ENCODE results near the gene FOXE1.

Gene FOXE1

DNA sequence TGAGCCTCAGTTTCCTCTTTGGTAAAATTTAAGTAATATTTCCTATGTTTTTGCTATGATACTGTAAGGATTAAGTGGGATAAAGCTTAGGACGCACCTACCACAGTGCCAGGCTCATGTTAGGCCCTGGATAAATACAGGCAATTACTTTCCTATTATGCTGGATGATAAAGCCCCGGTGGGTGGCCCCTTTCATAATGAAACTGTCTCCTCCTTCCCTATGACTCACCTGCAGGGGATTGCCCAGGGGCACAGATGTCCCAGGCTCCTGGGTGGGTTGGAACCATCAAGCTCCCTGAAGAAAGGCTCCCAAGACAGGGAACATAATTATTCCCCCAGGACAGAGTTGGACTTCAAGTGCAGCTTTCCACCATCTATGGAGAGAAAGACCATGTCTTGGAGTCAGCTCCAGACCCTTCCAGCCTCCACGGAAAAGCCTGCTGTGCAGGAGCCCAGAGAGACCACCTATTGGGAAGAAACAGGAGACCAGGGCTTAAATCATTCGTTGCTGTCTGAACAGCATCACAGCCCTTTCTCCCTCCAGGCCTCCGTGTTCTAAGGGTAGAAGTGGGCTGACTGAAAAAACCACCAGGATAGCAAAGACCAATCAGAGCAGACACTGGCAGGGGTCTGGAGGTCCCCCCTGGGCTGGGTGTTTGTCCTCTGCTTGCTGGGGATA lies 43.2 kb upstream of the FOXE1 start:
- TF ChIP-seq YY1 (IDR thresholded peaks at IDR 0.05; ENCODE audit: low read depth), result no peak
- TF ChIP-seq TAF1 (IDR thresholded peaks at IDR 0.05; ENCODE audit: low read depth), result no peak
- TF ChIP-seq, protein P1, sequence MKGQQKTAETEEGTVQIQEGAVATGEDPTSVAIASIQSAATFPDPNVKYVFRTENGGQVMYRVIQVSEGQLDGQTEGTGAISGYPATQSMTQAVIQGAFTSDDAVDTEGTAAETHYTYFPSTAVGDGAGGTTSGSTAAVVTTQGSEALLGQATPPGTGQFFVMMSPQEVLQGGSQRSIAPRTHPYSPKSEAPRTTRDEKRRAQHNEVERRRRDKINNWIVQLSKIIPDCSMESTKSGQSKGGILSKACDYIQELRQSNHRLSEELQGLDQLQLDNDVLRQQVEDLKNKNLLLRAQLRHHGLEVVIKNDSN (IDR thresholded peaks at IDR 0.05), result no peak
- TF ChIP-seq RAD21 (IDR thresholded peaks at IDR 0.05; ENCODE audit: low read depth), result no peak
- TF ChIP-seq MAX (IDR thresholded peaks at IDR 0.05), result no peak
- TF ChIP-seq ZBTB7A (IDR thresholded peaks at IDR 0.05; ENCODE audit: low read depth), result no peak
- no peak for TF ChIP-seq CEBPB (IDR thresholded peaks at IDR 0.05)
- no peak for TF ChIP-seq TCF12 (IDR thresholded peaks at IDR 0.05; ENCODE audit: low read depth)
- TF ChIP-seq EGR1 (IDR thresholded peaks at IDR 0.05), result no peak
- TF ChIP-seq REST (IDR thresholded peaks at IDR 0.05; ENCODE audit: low read depth), result no peak
- no peak for TF ChIP-seq NFIC (IDR thresholded peaks at IDR 0.05)
- no peak for TF ChIP-seq CREB1 (IDR thresholded peaks at IDR 0.05; ENCODE audit: low read depth)

- TF ChIP-seq RAD21 (IDR thresholded peaks at IDR 0.05; ENCODE audit: low read depth) (no peak), FOXM1 (IDR thresholded peaks at IDR 0.05; ENCODE audit: borderline replicate concordance, low read depth) (no peak), EGR1 (IDR thresholded peaks at IDR 0.05) (no peak), MAX (IDR thresholded peaks at IDR 0.05) (no peak), TCF12 (IDR thresholded peaks at IDR 0.05; ENCODE audit: low read depth) (no peak), ZBTB7A (IDR thresholded peaks at IDR 0.05; ENCODE audit: low read depth) (no peak), YY1 (IDR thresholded peaks at IDR 0.05; ENCODE audit: low read depth) (no peak), TEAD4 (IDR thresholded peaks at IDR 0.05) (no peak), TAF1 (IDR thresholded peaks at IDR 0.05; ENCODE audit: low read depth) (no peak), NFIC (IDR thresholded peaks at IDR 0.05) (no peak)
- TF ChIP-seq, protein P1 (IDR thresholded peaks at IDR 0.05), result no peak
Observed at GRCh38 chr9:97811533-97812246, 41.3 kb upstream of the FOXE1 start.

GRCh38 chr9:97812247-97812543 lies 40.8 kb upstream of the FOXE1 start:
- no peak for TF ChIP-seq EP300 (IDR thresholded peaks at IDR 0.05; ENCODE audit: borderline replicate concordance)
- TF ChIP-seq MAX (IDR thresholded peaks at IDR 0.05), result no peak
- no peak for TF ChIP-seq TCF12 (IDR thresholded peaks at IDR 0.05; ENCODE audit: low read depth)
- no peak for TF ChIP-seq CREB1 (IDR thresholded peaks at IDR 0.05; ENCODE audit: low read depth)
- no peak for TF ChIP-seq TEAD4 (IDR thresholded peaks at IDR 0.05)
- TF ChIP-seq TAF1 (IDR thresholded peaks at IDR 0.05; ENCODE audit: low read depth), result no peak
- no peak for TF ChIP-seq CEBPB (IDR thresholded peaks at IDR 0.05)
- no peak for TF ChIP-seq ZBTB7A (IDR thresholded peaks at IDR 0.05; ENCODE audit: low read depth)
- no peak for TF ChIP-seq EGR1 (IDR thresholded peaks at IDR 0.05)
- no peak for TF ChIP-seq YY1 (IDR thresholded peaks at IDR 0.05; ENCODE audit: low read depth)
- no peak for TF ChIP-seq NFIC (IDR thresholded peaks at IDR 0.05)
- no peak for TF ChIP-seq FOXM1 (IDR thresholded peaks at IDR 0.05; ENCODE audit: borderline replicate concordance, low read depth)
- TF ChIP-seq, protein P1 (IDR thresholded peaks at IDR 0.05), result no peak
- no peak for TF ChIP-seq RAD21 (IDR thresholded peaks at IDR 0.05; ENCODE audit: low read depth)
- no peak for TF ChIP-seq REST (IDR thresholded peaks at IDR 0.05; ENCODE audit: low read depth)

DNA sequence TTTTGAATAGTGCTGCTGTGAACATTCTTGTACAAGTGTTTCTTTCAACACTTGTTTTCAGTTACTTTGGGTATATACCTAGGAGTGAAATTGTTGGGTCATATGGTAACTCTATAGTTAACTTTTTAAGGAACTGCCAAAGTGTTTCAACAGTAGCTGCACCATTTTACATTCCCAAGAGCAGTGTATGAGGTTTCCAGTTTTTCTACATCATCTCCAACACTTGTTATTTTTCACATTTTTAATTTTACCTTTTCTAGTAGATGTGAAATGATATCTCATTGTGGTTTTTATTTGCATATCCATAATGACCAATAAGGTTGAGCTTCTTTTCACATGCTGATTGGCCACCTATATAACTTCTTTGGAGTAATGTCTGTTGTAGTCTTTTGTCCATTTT lies 40.0 kb upstream of the FOXE1 start:
- no peak for TF ChIP-seq YY1 (IDR thresholded peaks at IDR 0.05; ENCODE audit: low read depth)
- no peak for TF ChIP-seq CEBPB (IDR thresholded peaks at IDR 0.05)
- no peak for TF ChIP-seq CREB1 (IDR thresholded peaks at IDR 0.05; ENCODE audit: low read depth)
- TF ChIP-seq TAF1 (IDR thresholded peaks at IDR 0.05; ENCODE audit: low read depth), result no peak
- TF ChIP-seq, protein P1 (IDR thresholded peaks at IDR 0.05), result no peak
- TF ChIP-seq ZBTB7A (IDR thresholded peaks at IDR 0.05; ENCODE audit: low read depth), result no peak
- TF ChIP-seq NFIC (IDR thresholded peaks at IDR 0.05), result no peak
- no peak for TF ChIP-seq RAD21 (IDR thresholded peaks at IDR 0.05; ENCODE audit: low read depth)
- TF ChIP-seq FOXM1 (IDR thresholded peaks at IDR 0.05; ENCODE audit: borderline replicate concordance, low read depth), result no peak
- TF ChIP-seq TCF12 (IDR thresholded peaks at IDR 0.05; ENCODE audit: low read depth), result no peak
- TF ChIP-seq MAX (IDR thresholded peaks at IDR 0.05), result no peak
- TF ChIP-seq TEAD4 (IDR thresholded peaks at IDR 0.05), result no peak

Data from Ishikawa (cell line).